Measurements from ENCODE around the gene LCN2. TPM values are rescaled to one million over a fixed set of nuclear protein-coding genes. Genes with fewer than 3 reads are reported as not detected.

LCN2 gene
- polyA plus RNA-seq, 6 donors from 2014 or later = 0.44 to 1.2 (median 1.2) TPM; not detected in 3

GRCh38 chr9:128201441-128202369, 52.5 kb downstream of the LCN2 start:
- H3K27ac Mint-ChIP-seq = peak overlapping the region in 2 of 6 donors; percentile 63 to 64

DNA sequence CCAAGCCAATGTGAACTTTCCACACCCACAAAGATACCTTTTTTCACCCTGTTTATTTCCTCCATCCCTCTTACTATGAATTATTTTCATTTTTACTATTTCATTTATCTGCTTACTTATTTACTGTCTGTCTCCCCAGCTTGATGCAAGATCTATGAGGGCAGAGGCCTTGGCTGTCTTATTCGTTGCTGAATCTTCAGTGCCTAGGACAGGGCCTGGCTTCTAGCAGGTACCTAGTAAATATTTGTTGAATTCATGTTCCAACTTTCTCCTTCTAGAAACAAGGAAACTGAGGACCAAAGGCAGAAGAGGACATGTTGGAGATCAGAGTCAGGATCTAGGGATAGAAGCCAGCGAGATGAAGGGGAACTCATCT, 53.4 kb downstream of the LCN2 start:
- Mint-ChIP-seq H3K4me1 (peaks cover 7 to 11% (median 8%) of the 10 kb centered on the region in 3 donors), H3K36me3 (no peaks in the 10 kb centered on the region), H3K27me3 (peaks cover 5 to 29% (median 24%) of the 10 kb centered on the region in 3 donors), H3K4me3 (peak overlapping the region; percentile 64 to 93 (median 86)), H3K27ac (peak overlapping the region in 4 of 6 donors; percentile 64 to 90 (median 71)), H3K9me3 (no peaks in the 10 kb centered on the region)
- DNase-seq = no peak
- no peak for ATAC-seq (ENCODE audit: low read depth in 2 of 2)

More at GRCh38 chr9:128201441-128202369, 52.5 kb downstream of the LCN2 start:
- Mint-ChIP-seq H3K4me3 (peak overlapping the region in 2 of 8 donors; percentile 15 to 73), H3K36me3 (no peaks in the 10 kb centered on the region), H3K4me1 (peaks cover 7 to 11% (median 8%) of the 10 kb centered on the region in 3 donors), H3K9me3 (no peaks in the 10 kb centered on the region), H3K27me3 (peaks cover 5 to 22% (median 19%) of the 10 kb centered on the region in 3 donors)
- ATAC-seq (ENCODE audit: low read depth in 2 of 2) (no peak), DNase-seq (no peak)

Other genes with a start within 250 kb of the LCN2 start
- gene ST6GALNAC6, start 249.8 kb upstream of the LCN2 start, polyA plus RNA-seq (ENCODE audit: low read depth in 6 of 6) = 10 to 100 TPM; 17.2 to 27.8 (median 19.8) TPM
- 10 to 100 TPM; 19.7 to 36.6 (median 25.0) TPM for gene ST6GALNAC4, start 232.4 kb upstream of the LCN2 start, polyA plus RNA-seq (ENCODE audit: low read depth in 6 of 6)
- 1 to 10 TPM in 1 of 6 donors, under 1 TPM in 1, not detected in 4; 0.73 to 1.0 TPM for gene PIP5KL1, start 218.7 kb upstream of the LCN2 start, polyA plus RNA-seq (ENCODE audit: low read depth in 6 of 6)
- 10 to 100 TPM; 46.3 to 78.7 (median 54.2) TPM for gene DPM2, start 211.6 kb upstream of the LCN2 start, polyA plus RNA-seq (ENCODE audit: low read depth in 6 of 6)
- 10 to 100 TPM; 12.3 to 36.9 (median 21.6) TPM for gene EEIG1, start 168.5 kb upstream of the LCN2 start, polyA plus RNA-seq (ENCODE audit: low read depth in 6 of 6)
- 10 to 100 TPM in 4 of 6 donors, 1 to 10 TPM in 2; 7.2 to 21.6 (median 12.3) TPM for gene NAIF1, start 82.1 kb upstream of the LCN2 start, polyA plus RNA-seq (ENCODE audit: low read depth in 6 of 6)
- 10 to 100 TPM in 1 of 6 donors, 1 to 10 TPM in 5; 1.6 to 15.8 (median 9.0) TPM for gene SLC25A25, start 81.2 kb upstream of the LCN2 start, polyA plus RNA-seq (ENCODE audit: low read depth in 6 of 6)
- gene PTGES2, start 21.7 kb upstream of the LCN2 start, polyA plus RNA-seq (ENCODE audit: low read depth in 6 of 6) = 10 to 100 TPM; 31.1 to 63.8 (median 40.8) TPM
- 10 to 100 TPM; 74.7 to 98.3 (median 93.5) TPM for gene BBLN, start 10.8 kb downstream of the LCN2 start, polyA plus RNA-seq (ENCODE audit: low read depth in 6 of 6)
- gene CIZ1, start 42.1 kb downstream of the LCN2 start, polyA plus RNA-seq (ENCODE audit: low read depth in 6 of 6) = 10 to 100 TPM in 2 of 6 donors, 1 to 10 TPM in 4; 5.6 to 34.6 (median 9.9) TPM
- under 1 TPM in 4 of 6 donors, not detected in 2; 0.15 to 0.49 (median 0.20) TPM for gene DNM1, start 53.9 kb downstream of the LCN2 start, polyA plus RNA-seq (ENCODE audit: low read depth in 6 of 6)
- gene GOLGA2, start 126.6 kb downstream of the LCN2 start, polyA plus RNA-seq (ENCODE audit: low read depth in 6 of 6) = 10 to 100 TPM in 1 of 6 donors, 1 to 10 TPM in 5; 4.6 to 10.3 (median 8.1) TPM
- gene SWI5, start 126.8 kb downstream of the LCN2 start, polyA plus RNA-seq (ENCODE audit: low read depth in 6 of 6) = 10 to 100 TPM; 22.6 to 33.7 (median 26.3) TPM
- 10 to 100 TPM; 12.7 to 23.4 (median 22.1) TPM for gene TRUB2, start 173.0 kb downstream of the LCN2 start, polyA plus RNA-seq (ENCODE audit: low read depth in 6 of 6)
- gene COQ4, start 173.4 kb downstream of the LCN2 start, polyA plus RNA-seq (ENCODE audit: low read depth in 6 of 6) = 10 to 100 TPM; 25.5 to 37.5 (median 31.3) TPM
- 1 to 10 TPM in 5 of 6 donors, not detected in 1; 2.3 to 6.8 (median 3.6) TPM for gene SLC27A4, start 191.1 kb downstream of the LCN2 start, polyA plus RNA-seq (ENCODE audit: low read depth in 6 of 6)
- 10 to 100 TPM; 36.9 to 44.3 (median 42.0) TPM for gene URM1, start 221.9 kb downstream of the LCN2 start, polyA plus RNA-seq (ENCODE audit: low read depth in 6 of 6)

All from naive B cell (primary cell).